Retinal pigment epithelial cell (primary cell): ENCODE measurements around the gene ZDHHC9.
A peak's percentile ranks its signal among the peaks of the same experiment; 100 is the strongest.

Experiments
- DNase-seq: peaks from one replicate; pipeline ENCODE4 v3.0.0-alpha.2; 2010; ENCODE audit warnings: low read depth
- H3K4me3 ChIP-seq: 2 replicates; pipeline ENCODE4 v1.5.1; 2011; ENCODE audit warnings: mild to moderate bottlenecking, low read length, control low read depth, moderate library complexity
- CTCF ChIP-seq: conservative IDR thresholded peaks from 2 replicates; pipeline ENCODE4 v1.5.1; 2011; ENCODE audit warnings: low read depth, low read length, control low read depth, inconsistent platforms

Gene ZDHHC9

GRCh38 chrX:129763666-129764065 is 80.0 kb downstream of the ZDHHC9 start:
- no peak for DNase-seq
- no peak overlapping the region for H3K4me3 ChIP-seq
- no peak for TF ChIP-seq CTCF

GRCh38 chrX:129762448-129762847 is 81.2 kb downstream of the ZDHHC9 start:
- no peak overlapping the region for H3K4me3 ChIP-seq
- TF ChIP-seq CTCF: no peak
- DNase-seq: no peak

GRCh38 chrX:129761596-129761995 is 82.1 kb downstream of the ZDHHC9 start:
- no peak overlapping the region for H3K4me3 ChIP-seq
- no peak for DNase-seq
- TF ChIP-seq CTCF: no peak

- no peak overlapping the region for H3K4me3 ChIP-seq
- TF ChIP-seq CTCF: no peak
- no peak for DNase-seq
Measured at GRCh38 chrX:129760981-129761380, 82.7 kb downstream of the ZDHHC9 start.

GRCh38 chrX:129760155-129760554 is 83.5 kb downstream of the ZDHHC9 start:
- no peak for TF ChIP-seq CTCF
- DNase-seq: no peak
- no peak overlapping the region for H3K4me3 ChIP-seq

- H3K4me3 ChIP-seq: no peak overlapping the region
- TF ChIP-seq CTCF: no peak
- DNase-seq: peak; percentile 29
Measured at GRCh38 chrX:129759576-129760061, 84.1 kb downstream of the ZDHHC9 start.

- no peak overlapping the region for H3K4me3 ChIP-seq
- TF ChIP-seq CTCF: no peak
- no peak for DNase-seq
Measured at GRCh38 chrX:129755779-129756650, 87.7 kb downstream of the ZDHHC9 start.
